Suppressor macrophage treated with lipopolysaccharide for 1 hour (primary cell): ENCODE measurements around the gene FSTL4.

Source experiments
- DNase-seq, 3 donors: peaks; one replicate each; pipeline ENCODE4 v3.0.0-alpha.2; 2020 to 2022

Gene FSTL4

DNA sequence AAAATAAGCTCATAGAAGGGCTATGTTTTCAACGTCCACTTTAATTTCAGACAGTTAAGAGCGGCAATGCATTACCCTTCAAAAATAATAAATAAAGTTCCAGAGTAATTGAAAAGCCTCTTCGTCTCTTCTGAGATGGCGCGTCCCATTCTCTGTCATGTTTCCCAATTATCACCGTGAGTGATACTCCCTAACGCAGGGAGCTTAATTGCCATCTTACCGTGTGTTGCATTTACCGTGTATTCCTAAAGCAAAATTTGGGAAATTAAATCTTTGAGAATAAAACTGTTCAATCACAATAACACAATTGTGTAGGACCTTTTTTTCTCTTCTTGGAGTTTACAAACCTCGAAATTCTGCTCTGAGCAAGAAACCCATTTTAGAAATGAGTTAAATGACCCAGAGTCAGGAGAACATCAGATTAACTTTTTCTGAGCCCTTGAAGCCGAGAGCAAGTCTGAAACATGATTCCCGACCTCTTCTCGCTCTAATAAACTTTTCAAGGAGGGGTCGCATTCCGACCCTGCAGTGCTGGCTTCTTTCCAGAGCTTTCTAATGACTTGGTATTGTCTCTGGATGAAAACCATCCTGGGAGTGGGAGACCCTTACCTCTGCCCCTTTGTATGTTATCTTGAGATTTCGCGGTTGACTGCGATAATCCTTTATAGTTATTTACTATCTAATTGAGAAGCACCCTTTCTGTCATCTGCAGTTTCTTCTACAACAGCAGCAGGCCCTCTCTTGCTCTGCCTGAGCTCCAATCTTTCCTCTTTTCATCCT, 251.5 kb downstream of the FSTL4 start:
- DNase-seq = no peak

DNA sequence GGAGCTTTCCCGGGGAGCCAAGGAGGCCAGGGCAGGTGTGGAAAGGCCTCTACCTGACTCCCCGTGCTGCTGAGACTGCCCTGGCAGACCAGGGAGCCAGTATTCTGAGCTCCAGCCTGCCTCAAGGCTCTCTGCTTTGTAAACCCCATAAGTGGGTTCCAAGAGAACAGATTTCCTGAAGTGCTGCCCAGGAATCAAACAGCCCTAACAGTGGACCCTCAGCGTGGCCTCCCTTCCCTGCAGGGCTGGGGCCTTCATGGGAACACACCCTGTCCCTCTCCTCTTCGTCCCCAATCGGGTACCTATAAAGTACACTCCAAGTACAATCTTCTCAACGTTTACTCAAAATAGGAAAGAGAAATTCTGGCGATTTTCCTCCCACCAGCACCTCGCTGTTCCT, 252.5 kb downstream of the FSTL4 start:
- no peak for DNase-seq

DNA sequence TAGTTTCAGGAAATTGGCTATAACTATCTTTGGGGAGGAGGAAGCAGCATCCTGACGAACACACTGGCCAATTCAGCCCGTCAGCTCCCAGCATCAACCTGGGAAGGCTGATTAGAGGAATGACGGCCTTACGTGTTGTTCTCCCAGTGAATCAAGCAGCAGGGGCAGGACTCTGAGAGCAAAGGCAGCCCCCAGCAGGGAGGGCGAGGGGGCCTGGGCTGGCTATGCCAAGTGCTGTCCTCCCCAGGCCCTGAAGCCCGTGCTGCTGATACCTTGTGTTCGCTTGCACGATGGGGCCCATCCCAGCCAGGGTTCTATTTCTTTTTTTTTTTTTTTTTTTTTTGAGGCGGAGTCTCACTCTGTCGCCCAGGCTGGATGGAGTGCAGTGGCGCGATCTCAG, 254.1 kb downstream of the FSTL4 start:
- no peak for DNase-seq

DNA sequence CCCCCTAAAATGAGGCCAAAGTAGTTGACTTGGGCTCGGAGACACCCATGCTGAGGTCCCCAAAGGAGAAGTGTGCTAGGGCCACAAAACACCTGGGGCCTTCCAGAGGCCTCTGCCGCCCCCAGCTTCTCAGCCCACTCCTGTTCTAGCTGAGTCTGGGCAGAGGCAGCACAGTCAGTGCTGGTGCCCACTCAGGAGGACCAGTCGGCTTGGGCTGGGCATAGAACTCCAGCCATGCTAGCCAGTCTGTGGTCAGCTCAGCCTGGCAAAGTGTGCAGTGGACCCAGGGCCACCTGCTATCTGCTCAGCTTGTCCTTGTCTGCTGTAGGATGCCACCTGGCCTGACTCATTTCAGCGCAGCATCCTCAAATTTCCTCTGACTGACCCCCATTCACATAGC, 254.6 kb downstream of the FSTL4 start:
- no peak for DNase-seq

DNA sequence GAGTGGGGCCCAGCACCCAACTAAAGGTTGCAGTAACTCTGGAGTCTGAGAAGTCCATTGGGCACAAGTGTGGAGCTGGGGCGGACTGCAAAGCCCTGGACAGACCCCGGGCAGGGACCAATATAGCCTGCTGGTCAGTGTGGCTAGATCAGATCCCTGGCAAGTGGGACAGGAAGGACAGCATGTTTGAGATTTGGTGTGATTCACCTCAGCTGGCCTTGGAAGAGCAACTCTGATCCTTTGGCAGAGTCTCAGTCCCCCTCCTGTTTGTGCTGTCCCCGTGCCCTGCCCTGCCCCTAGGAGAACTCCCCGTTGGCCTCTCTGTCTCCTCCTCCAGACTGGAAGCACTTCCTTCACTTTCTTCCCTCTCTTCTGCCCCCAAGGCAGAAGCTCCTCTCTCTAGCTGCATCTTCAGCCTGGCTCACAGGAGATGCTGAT, 255.3 kb downstream of the FSTL4 start:
- DNase-seq = no peak

DNA sequence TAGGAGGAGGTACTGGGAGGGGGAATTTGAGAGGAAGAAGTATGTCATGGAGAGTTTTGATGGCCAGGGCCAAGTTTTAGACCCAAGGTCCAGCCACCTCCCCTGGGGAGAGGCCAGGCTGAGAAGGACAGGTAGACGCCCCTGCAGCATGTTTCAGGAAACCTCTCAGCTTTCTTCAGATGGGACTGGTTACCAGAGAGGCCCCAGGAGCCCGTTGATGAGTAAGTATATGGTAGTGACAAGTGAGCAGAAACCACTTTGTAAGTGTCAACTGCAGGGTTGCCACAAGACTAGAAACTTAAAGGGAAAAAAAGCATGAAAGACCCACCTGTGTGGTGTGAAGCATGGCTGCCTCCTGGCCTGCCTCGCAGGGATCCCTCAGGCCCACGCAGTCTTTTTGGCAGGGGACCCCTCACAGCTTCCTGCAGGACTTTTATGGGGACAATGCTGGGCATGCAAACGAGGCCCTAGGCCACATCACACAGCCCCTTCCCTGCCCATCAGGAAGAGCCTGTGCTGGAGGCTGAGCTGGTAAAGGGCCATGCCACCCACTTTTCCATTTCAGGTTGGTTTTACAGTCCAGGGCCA, 255.9 kb downstream of the FSTL4 start:
- no peak for DNase-seq

DNA sequence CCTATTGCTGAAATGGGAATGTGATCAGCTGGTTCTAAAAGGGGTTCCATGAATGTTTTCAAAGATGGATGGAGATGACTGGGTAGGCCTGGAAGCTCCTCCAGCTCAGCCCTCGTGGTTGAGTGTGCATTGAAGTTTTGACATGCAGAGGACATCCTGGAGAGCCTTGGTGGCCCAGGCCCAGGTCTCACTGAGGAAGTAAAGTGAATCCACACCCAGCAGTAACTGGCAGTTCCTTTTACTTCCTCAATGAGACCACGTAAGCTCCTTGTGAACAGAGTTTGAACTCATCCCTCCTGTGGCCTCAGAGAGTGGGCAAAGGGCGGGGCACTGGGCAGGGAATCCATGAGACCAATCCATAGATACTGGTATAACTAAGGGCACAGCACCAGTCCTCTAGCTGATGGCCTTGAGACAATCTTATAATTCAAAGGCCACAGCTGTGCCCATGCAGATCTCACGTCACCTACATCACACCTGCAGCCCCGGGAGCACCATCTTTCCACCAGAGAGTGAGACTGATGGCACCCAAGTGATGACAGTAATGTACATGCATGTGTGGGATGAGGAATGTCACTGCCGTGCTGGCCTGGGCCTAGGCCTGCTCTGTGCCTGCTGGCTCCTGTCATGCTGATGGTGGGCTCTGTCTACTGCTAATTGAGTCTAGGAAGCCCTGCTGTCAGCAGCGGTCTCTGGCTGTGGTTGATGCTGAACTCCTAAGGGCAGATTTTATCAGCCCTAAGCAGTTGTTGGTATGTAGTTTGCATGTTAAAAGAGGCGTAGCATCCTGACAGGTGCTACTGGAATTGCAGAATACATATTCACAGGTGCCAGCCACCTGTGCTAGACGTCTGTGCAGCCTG, 257.8 kb downstream of the FSTL4 start:
- peak in 2 of 3 donors; percentile 16 to 20 for DNase-seq

DNA sequence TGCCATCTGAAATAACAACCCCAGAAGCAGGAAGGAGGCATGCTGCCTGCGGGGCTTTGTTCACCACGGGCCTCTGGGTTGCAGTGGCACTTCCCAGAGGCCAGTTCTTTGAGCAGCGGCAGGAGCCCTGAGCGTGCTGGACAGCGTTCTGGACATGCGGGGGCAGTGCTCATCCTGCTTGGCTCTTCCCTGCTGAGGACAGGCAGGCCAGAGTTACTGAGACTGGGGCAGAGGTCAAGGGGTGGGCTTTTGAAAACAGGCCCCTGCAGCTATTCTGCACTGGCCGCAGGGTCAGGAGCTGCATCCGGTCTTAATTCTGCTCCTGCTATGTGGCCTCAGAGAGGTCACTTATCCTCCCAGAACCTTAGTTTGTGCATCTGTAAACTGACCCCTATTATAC, 258.6 kb downstream of the FSTL4 start:
- DNase-seq = no peak

DNA sequence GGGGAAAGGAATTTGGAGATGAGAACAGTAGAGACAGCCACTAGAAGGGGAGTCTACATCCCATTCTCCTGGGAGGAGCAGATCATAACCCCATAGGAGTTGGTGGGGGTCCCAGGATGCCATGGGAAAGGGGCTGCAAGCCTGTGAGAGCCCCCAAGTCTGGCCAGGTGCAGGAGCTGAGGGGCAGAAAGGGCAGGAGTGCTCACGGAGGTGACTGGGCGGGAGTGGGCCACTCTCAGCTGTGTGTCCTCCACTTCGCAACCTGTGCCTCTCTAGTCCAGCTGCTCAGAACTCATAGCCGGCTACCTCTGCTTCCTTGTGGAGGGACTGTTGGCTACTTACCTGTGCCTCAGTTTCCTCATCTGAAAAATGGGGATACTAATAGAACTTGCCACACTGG, 263.9 kb downstream of the FSTL4 start:
- no peak for DNase-seq

DNA sequence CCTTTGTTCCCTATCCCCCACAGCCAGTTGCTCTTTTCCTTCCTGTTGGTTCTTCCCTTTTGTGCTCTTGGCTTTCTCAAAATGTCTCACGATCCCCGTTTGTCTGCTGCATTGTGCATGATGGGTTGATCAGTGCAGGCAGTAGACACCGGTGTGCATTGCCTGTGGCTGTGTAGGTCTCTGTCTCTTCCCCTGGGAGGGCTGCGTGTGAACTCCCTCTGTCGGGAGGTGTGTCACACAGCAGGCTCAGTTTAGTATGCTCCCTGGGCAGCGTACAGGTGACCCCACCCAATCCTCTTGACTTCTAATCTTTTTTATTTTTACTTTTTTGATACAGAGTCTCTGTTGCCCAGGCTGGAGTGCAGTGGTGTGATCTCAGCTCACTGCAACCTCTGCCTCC, 265.3 kb downstream of the FSTL4 start:
- peak in 1 of 3 donors; percentile 3 for DNase-seq

DNA sequence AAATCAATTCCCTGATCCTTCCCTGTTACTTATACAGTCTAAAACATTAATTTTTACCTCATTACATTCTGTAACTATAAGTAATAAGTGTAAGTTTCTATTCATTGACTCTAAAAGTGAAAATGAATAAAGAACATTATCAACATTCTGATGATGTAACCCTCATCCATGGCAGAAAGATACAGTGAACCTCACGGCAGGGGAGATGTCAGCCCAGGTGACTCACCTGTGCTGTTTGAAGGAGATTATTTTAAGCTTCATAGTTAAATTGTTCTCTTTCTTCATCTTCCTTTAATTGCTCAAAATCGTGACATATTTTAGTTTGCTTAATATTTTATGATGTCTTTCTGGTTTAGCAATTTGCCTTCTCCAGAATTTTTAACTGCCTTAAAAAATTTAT, 268.1 kb downstream of the FSTL4 start:
- DNase-seq = no peak

DNA sequence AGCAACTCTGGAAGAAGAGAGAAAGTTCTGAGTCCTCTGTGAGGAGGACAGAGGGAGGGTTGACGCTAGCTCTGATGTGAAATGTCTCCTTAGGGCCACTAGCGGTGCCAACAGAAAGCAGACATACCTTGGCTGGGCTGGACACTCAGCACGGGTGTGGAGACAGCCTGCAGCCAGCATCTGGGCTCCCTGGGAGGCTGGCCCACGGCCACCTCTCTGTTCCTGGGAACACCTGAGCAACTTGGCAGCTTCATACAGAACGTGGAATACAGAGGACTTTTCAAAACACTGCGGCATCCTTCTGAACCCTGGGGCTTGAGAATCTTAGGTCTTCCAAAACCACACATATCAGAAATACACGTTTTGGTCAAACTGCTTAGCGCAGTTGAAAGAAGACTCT, 269.1 kb downstream of the FSTL4 start:
- DNase-seq = no peak

DNA sequence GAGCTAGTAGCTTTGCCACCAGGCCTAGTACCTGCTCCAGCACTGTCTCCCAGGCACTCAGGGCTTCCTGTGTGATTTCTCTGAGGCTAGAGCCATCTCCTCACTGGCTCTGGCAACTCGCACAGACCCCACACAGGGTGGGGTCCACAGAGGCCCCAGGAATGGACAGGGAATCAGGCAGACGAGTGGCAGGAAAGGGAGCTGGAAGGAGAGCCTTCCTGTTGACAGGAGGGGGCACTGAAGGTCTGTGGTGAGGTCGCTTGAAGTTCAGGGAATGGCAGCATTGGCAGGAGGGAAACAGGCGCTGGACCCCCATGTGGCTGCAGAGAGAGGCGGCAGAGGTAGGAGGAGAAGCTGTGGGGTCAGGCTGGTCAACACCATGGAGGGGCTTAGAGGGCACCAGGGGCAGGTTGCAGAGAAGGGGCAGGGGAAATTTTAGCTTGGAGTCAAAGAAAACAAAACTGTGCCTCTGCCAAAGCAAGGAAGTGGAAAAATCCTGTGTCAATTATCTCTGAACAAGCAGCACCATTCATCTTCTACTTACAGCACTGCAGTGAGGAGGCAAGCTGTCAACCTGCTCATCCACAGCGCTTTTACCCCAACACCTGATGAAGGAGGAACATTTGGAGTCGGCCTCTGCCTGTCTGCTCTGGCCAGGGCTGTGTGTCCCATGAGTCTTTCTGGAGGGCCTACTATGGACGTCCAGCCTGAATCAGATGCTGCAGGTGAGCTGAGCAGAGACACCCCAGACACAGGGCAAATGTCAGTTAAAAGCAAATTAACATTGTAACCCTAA, 270.2 kb downstream of the FSTL4 start:
- no peak for DNase-seq

DNA sequence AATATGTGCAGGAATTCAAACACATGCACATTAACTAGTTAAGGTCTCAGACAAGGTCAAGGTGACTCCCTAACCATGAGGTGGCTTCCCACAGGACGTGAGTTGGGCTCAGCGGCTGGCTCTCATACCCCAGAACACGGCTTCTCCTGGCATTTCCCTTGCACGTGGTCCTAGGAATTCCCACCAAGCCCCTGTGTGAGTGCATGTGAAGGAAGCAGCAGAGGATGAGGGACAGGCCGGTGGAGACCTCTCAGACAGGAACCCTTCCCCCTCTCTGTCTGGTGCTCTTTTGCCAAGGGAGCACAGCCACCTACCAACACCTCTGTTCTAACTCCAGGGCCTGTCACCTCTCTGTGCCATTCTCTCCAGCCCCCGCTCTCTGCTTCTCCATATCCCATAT, 271.0 kb downstream of the FSTL4 start:
- DNase-seq = no peak

DNA sequence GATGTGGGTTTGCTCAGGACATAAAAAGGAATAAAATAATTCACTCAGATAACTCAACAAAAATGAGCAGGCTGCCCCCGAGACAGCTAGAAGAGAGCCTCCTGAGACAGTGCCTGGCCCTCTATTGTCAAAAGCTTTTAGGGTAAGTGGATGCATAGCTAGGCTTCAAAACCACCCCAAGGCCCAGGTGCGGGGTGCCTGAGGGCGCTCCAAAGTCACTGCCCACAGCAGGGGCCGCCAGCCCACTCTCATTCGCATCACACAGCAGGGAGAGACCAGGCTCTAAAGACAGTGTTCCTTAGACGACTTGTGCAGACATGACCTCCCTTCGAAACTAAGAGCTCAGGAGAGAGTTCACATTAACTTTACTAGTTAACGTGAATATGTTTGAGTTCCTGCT, 271.5 kb downstream of the FSTL4 start:
- DNase-seq = no peak

DNA sequence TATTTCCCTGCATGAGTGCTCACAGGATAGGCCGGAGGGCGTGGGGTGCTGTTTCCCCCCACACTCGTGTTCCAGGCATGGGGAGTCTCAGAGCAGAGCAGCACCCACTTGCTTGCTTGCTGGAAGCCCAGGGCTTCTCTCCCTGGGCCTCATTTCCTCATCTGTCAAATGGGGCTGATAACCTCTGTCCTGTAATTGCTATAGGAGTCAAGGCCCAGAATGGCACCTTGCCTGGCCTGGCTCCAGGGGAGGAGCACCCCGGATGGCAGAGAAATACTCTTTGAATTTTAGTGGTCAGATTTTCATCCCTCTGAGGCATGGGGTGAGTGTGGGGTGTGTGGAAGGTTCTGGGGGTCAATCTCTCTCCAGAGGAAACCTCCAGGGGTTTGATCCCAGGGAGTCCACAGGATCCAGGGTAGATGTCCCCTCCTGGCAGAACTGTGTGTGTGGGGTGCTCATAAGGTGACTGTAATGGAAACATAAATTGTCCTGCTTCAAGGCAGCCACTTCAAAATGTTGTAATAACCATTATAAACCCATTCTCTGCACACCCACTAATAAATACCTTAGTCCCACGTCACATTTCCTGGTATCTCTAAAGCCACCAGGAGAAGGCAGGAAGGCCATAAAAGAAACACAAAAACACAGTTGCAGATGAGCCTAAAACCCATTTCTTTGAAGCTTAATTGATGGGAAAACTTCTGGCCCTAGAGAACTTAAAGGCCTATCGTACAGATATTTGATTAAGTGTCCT, 272.2 kb downstream of the FSTL4 start:
- DNase-seq = no peak

DNA sequence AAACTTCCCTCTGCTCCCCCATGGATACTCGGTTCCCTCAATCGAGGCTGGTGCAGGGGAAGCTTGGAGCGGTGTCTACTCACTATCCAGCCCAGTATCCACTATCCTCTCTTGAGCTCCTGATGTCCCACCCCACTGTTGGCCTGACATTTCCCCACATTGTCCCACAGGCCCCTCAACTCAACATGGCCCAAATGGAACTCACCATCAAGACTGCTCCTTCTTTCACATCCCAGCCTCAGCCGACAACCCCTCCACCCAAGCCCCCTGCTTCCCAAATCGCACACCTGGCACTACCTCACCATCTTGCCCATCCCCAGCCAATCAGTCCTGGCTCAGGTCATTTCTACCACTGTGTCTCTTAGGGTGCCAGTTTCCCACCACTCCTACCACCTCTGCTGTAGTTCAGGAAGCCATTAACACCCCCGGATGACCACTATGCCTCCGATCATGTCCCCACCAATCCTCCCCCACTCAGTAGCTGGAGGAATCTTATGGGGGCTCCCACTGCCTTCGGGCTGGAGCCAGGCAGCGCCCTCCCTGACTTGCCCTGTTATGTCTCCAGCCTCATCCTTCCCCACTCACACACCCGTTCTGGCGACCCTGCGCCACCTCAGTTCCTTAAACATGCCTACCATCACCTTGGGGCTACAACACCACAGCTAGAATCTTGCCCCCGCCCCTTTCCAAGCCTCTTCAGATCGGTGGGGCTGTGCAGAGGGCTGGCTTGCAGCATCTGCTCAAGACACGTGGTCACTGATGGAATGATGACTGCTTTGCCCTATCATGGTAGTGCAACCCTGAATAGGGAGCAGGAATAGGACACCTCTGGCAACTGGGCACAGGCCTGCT, 273.6 kb downstream of the FSTL4 start:
- no peak for DNase-seq

DNA sequence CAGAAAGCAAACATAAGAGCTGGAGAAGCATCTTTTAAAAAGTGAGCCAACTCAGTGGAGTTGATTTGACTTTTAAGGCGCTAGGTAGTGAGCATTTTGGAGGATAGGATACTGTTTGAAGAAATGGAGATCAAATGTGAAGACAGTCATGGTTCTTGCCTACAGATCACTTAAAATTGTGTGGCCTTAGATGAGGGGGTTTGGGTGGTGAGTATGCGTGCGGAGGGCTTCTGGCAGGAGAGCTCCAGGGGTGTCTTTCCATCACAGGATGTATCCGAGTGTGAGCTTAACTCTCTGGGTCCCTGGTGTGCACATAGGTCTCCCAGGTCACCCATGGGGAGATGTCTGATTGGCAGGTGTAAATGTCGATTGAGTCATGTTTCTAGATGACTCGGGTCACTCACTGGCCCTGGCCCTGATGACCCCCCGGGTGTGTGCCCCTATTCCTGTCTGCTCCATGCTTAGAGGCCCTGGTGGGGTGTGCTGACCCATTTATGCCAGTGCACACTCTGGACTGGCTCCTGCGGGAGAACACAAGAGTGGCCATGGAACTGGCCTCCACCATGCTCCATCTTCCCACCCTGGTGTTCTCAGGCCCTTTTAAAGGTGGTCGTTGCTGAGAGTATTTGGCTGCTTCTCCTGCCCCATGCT, 274.4 kb downstream of the FSTL4 start:
- DNase-seq = no peak

DNA sequence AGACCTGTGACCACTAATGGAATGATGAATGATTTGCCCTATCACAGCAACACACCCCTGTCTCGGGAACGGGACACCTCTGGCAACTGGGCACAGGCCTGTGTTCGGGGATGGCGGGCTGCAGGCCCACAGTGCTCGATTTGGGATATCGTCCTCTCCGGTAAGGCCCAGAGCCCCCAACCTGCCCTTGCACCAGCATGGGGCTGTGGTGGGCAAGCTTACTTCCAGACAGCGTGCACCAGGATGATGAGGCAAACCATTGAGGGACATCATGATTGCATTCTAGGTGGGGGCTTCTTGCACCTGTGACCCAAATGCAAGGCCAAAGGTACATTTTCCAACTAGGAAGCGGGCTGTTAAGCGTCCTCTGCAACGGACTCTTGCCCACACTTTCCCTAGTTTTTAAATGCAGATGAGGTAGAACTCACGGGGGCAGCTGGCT, 275.4 kb downstream of the FSTL4 start:
- DNase-seq = no peak

DNA sequence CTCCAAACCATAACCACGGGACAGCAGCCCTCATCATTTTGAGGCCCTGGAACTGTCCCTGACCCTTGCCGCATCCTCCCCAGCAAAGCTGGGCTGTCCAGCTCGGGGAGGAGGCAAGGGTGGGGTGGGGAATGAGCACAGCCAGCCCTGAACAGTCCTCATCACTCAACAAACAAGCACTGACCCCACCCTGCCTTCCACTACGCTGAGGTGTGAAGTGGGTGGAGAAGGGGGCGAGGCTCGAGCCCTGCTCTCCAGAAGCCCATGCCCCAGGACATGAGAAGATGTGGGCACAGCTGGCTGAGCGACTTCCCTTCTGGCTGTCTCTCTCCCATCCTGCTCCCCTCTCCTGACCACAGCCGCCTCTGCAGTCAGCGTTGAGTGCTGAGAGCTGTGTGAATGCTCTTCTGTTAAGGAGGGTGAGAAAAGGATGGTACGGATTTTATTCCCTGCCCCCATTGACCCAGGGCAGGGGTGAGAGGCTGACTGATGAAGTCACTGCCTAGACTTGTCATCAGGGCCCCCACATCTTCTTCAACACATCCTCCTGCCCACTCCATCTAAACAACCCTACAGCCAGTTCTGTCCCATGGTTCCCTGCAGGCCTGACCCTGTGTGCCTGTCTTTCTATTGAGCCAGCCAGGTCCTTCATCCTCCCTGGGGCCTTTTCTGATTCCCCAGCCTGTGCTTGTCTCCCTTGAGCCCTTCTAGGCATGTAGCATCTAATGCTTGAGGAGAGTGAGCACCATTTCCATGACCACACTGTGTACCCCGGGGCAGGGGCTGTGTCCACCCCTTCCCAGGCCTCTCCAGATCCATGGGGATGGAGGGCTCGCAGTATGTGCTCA, 276.0 kb downstream of the FSTL4 start:
- DNase-seq = peak; percentile 17 to 48 (median 34)
